ENCODE data around the gene ENTR1. TPM values are rescaled to one million over a fixed set of nuclear protein-coding genes. Genes with fewer than 3 reads are reported as not detected.
A peak's percentile ranks its signal among the peaks of the same experiment; 100 is the strongest.

The ENTR1 gene
- total and polyA plus RNA-seq, 5 donors = 13.6 to 22.9 (median 19.8) TPM

GRCh38 chr9:136381311-136381710 is 29.1 kb downstream of the ENTR1 start:
- no peaks in the 10 kb centered on the region for H3K27me3 ChIP-seq (ENCODE audit: control insufficient read depth, insufficient read depth)
- intact Hi-C loops (cut with DNase I) = no loop called here
- no peaks in the 10 kb centered on the region for H3K9me3 ChIP-seq (ENCODE audit: control insufficient read depth, low read length)
- H3K4me3 ChIP-seq (ENCODE audit: low read length) = no peak overlapping the region
- 61% methylated on average over 9 of the region's 9 CpGs for WGBS
- no peaks in the 10 kb centered on the region for H3K4me1 ChIP-seq (ENCODE audit: control insufficient read depth, insufficient read depth, low read length)
- DNase-seq = peak; percentile 56 to 87 (median 86)
- peak; percentile 52 to 58 for ATAC-seq
- H3K27ac ChIP-seq (ENCODE audit: low read length) = no peak overlapping the region

GRCh38 chr9:136380381-136380780 is 30.0 kb downstream of the ENTR1 start:
- intact Hi-C loops (cut with DNase I) = no loop called here
- Histone ChIP-seq H3K9me3 (ENCODE audit: control insufficient read depth, low read length) (no peaks in the 10 kb centered on the region), H3K4me3 (ENCODE audit: low read length) (no peak overlapping the region), H3K4me1 (ENCODE audit: control insufficient read depth, insufficient read depth, low read length) (no peaks in the 10 kb centered on the region), H3K27me3 (ENCODE audit: control insufficient read depth, insufficient read depth) (no peaks in the 10 kb centered on the region), H3K27ac (ENCODE audit: low read length) (no peak overlapping the region)
- 93% methylated on average over 17 of the region's 17 CpGs for WGBS
- no peak for ATAC-seq
- DNase-seq = no peak

GRCh38 chr9:136379891-136380290 is 30.5 kb downstream of the ENTR1 start:
- no peaks in the 10 kb centered on the region for H3K9me3 ChIP-seq (ENCODE audit: control insufficient read depth, low read length)
- no peaks in the 10 kb centered on the region for H3K4me1 ChIP-seq (ENCODE audit: control insufficient read depth, insufficient read depth, low read length)
- 89% methylated on average over 11 of the region's 11 CpGs for WGBS
- H3K4me3 ChIP-seq (ENCODE audit: low read length) = no peak overlapping the region
- ATAC-seq (no peak), DNase-seq (no peak)
- no peak overlapping the region for H3K27ac ChIP-seq (ENCODE audit: low read length)
- no peaks in the 10 kb centered on the region for H3K27me3 ChIP-seq (ENCODE audit: control insufficient read depth, insufficient read depth)
- intact Hi-C loops (cut with DNase I) = no loop called here

- intact Hi-C loops (cut with DNase I) = no loop called here
- H3K9me3 ChIP-seq (ENCODE audit: control insufficient read depth, low read length) = no peaks in the 10 kb centered on the region
- 86% methylated on average over 11 of the region's 11 CpGs for WGBS
- no peak overlapping the region for H3K27ac ChIP-seq (ENCODE audit: low read length)
- no peak for ATAC-seq
- DNase-seq = no peak
- H3K4me1 ChIP-seq (ENCODE audit: control insufficient read depth, insufficient read depth, low read length) = no peaks in the 10 kb centered on the region
- H3K27me3 ChIP-seq (ENCODE audit: control insufficient read depth, insufficient read depth) = no peaks in the 10 kb centered on the region
- H3K4me3 ChIP-seq (ENCODE audit: low read length) = no peak overlapping the region
These were observed 31.0 kb downstream of the ENTR1 start for GRCh38 chr9:136379401-136379800.

GRCh38 chr9:136379003-136379287 is 31.5 kb downstream of the ENTR1 start:
- Histone ChIP-seq H3K27ac (ENCODE audit: low read length) (no peak overlapping the region), H3K9me3 (ENCODE audit: control insufficient read depth, low read length) (no peaks in the 10 kb centered on the region), H3K4me1 (ENCODE audit: control insufficient read depth, insufficient read depth, low read length) (no peaks in the 10 kb centered on the region), H3K4me3 (ENCODE audit: low read length) (no peak overlapping the region), H3K27me3 (ENCODE audit: control insufficient read depth, insufficient read depth) (no peaks in the 10 kb centered on the region)
- intact Hi-C loops (cut with DNase I) = no loop called here
- 85% methylated on average over 18 of the region's 18 CpGs for WGBS
- ATAC-seq = no peak
- no peak for DNase-seq

- DNase-seq = peak in 1 of 3 donors; percentile 79
- ATAC-seq = peak in 1 of 2 donors; percentile 1
These were observed 32.0 kb downstream of the ENTR1 start for GRCh38 chr9:136378170-136379002.

DNA sequence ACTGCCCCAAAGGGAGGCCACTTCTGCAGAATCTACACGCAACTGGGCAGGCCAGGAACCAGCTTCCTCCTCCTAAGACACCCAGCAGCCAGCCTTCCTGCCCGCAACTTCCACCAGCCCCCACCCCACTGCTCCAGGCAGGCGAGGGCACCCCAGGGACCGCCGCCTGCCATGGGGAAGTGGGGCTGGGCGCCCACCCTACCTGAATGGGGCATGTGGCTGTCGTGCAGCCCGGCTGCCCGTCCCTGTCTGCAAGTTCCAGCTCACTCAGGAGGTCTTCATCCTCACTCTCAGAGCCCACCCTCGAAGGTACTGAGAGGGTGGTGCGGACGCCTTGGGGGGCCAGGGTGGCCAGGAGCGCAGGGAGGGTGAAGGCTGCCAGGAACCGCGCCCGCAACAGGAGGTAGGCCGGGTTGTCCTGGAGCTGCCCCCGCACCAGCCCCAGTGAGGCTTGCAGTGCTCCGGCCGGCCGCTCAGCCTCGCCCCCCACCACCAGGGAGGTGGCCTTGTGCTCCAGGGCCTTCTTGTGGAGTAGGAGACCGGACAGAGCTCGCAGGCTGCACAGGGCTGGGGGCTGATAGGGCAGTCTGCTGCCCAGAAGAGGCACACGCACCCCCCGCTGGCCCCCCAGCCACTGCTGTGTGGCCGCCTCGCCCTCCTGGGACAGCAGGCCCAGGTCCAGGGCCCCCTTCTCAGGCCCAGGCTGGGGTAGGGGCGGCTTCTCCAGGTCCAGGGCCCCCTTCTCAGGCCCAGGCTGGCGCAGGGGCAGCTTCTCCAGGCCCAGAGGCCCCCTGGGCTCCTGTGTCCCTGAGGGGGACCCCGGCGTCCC is 32.9 kb downstream of the ENTR1 start:
- WGBS = 85% methylated on average over 32 of the region's 32 CpGs
- H3K4me1 ChIP-seq (ENCODE audit: control insufficient read depth, insufficient read depth, low read length) = no peaks in the 10 kb centered on the region
- ATAC-seq = no peak
- intact Hi-C loops (cut with DNase I) = no loop called here
- no peak overlapping the region for H3K4me3 ChIP-seq (ENCODE audit: low read length)
- DNase-seq = no peak
- no peaks in the 10 kb centered on the region for H3K9me3 ChIP-seq (ENCODE audit: control insufficient read depth, low read length)
- H3K27me3 ChIP-seq (ENCODE audit: control insufficient read depth, insufficient read depth) = no peaks in the 10 kb centered on the region
- no peak overlapping the region for H3K27ac ChIP-seq (ENCODE audit: low read length)

More at GRCh38 chr9:136378170-136379002, 32.0 kb downstream of the ENTR1 start:
- intact Hi-C loops (cut with DNase I) = no loop called here
- no peaks in the 10 kb centered on the region for H3K27me3 ChIP-seq (ENCODE audit: control insufficient read depth, insufficient read depth)
- H3K9me3 ChIP-seq (ENCODE audit: control insufficient read depth, low read length) = no peaks in the 10 kb centered on the region
- H3K4me3 ChIP-seq (ENCODE audit: low read length) = no peak overlapping the region
- WGBS = 81% methylated on average over 28 of the region's 28 CpGs
- no peaks in the 10 kb centered on the region for H3K4me1 ChIP-seq (ENCODE audit: control insufficient read depth, insufficient read depth, low read length)
- no peak overlapping the region for H3K27ac ChIP-seq (ENCODE audit: low read length)

GRCh38 chr9:136376457-136376856 is 34.0 kb downstream of the ENTR1 start:
- ATAC-seq = no peak
- WGBS = 76% methylated on average over 8 of the region's 8 CpGs

GRCh38 chr9:136375096-136375495 is 35.3 kb downstream of the ENTR1 start:
- no peak for ATAC-seq
- no peak for DNase-seq
- Histone ChIP-seq H3K4me1 (ENCODE audit: control insufficient read depth, insufficient read depth, low read length) (no peaks in the 10 kb centered on the region), H3K27ac (ENCODE audit: low read length) (no peak overlapping the region), H3K27me3 (ENCODE audit: control insufficient read depth, insufficient read depth) (no peaks in the 10 kb centered on the region), H3K9me3 (ENCODE audit: control insufficient read depth, low read length) (no peaks in the 10 kb centered on the region), H3K4me3 (ENCODE audit: low read length) (no peak overlapping the region)
- WGBS = 91% methylated on average over 12 of the region's 12 CpGs
- intact Hi-C loops (cut with DNase I) = no loop called here

More at GRCh38 chr9:136376457-136376856, 34.0 kb downstream of the ENTR1 start:
- no peaks in the 10 kb centered on the region for H3K4me1 ChIP-seq (ENCODE audit: control insufficient read depth, insufficient read depth, low read length)
- intact Hi-C loops (cut with DNase I) = no loop called here
- no peak overlapping the region for H3K27ac ChIP-seq (ENCODE audit: low read length)
- no peaks in the 10 kb centered on the region for H3K9me3 ChIP-seq (ENCODE audit: control insufficient read depth, low read length)
- DNase-seq = no peak
- no peaks in the 10 kb centered on the region for H3K27me3 ChIP-seq (ENCODE audit: control insufficient read depth, insufficient read depth)
- no peak overlapping the region for H3K4me3 ChIP-seq (ENCODE audit: low read length)

GRCh38 chr9:136374183-136374575 is 36.2 kb downstream of the ENTR1 start:
- Histone ChIP-seq H3K27ac (ENCODE audit: low read length) (no peak overlapping the region), H3K27me3 (ENCODE audit: control insufficient read depth, insufficient read depth) (no peaks in the 10 kb centered on the region), H3K9me3 (ENCODE audit: control insufficient read depth, low read length) (no peaks in the 10 kb centered on the region), H3K4me1 (ENCODE audit: control insufficient read depth, insufficient read depth, low read length) (no peaks in the 10 kb centered on the region), H3K4me3 (ENCODE audit: low read length) (no peak overlapping the region)
- ATAC-seq (no peak), DNase-seq (no peak)
- 89% methylated on average over 14 of the region's 14 CpGs for WGBS
- intact Hi-C loops (cut with DNase I) = no loop called here

Data from right cardiac atrium (tissue), 5 donors.